Stimulated activated CD8-positive, alpha-beta memory T cell treated with anti-CD3 and anti-CD28 coated beads, Interleukin-15, amount 100 ng/mL, for 1 hour (primary cell): ENCODE measurements around the gene SLC34A1.

Experiments used
- DNase-seq: peaks from one replicate; pipeline ENCODE4 v3.0.0-alpha.2; 2020; ENCODE audit warnings: low read depth

SLC34A1 gene

DNA sequence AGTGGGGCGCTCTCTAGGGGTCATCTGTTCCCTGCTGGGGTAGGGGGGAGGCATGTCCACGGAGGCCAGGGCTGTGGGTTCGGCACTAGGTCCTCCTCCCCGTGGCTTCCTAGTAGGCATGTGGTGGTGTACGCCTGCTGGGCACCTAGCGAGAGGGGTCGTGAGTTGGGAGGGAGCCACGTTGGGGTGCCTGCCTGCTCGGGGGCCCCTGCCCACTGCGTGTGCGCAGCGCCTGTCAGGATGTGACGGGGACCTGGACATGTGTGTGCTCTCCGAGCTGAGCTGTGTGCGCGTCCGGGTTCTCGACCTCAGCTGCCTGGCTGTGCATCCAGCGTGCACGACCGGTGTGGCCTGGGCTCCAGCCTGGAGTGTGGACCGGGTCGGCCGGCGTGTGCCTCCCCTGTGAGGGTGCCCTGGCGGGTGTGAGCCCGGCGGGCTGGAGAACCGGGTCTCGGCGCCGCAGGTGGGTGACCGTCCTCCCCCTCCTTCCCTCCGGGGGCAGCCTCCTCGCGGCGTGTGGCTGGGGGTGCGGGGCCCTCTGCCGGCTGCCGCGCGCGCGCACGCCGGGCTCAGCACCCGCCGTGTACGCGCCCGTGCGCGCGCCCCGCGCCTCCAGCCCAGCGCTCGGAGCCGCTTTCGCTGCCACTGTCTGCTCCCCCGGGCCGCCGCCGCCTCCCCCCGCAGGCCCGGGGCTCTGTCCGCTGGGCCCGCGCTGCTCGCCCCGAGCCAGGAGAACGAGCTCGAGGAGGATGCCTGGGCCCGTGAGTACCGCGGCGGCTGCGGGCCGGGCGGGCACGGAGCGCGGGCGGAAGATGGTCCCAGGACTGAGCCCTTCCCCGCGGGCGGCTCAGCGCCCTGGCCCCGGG, 62.2 kb downstream of the SLC34A1 start, which contains the start of gene PRR7:
PRR7 (plus strand) TSS at position 615 of the 866 bp plus-strand sequence. CDS start 8,254 bp downstream, outside the sequence.
- DNase-seq, result peak; percentile 44

DNA sequence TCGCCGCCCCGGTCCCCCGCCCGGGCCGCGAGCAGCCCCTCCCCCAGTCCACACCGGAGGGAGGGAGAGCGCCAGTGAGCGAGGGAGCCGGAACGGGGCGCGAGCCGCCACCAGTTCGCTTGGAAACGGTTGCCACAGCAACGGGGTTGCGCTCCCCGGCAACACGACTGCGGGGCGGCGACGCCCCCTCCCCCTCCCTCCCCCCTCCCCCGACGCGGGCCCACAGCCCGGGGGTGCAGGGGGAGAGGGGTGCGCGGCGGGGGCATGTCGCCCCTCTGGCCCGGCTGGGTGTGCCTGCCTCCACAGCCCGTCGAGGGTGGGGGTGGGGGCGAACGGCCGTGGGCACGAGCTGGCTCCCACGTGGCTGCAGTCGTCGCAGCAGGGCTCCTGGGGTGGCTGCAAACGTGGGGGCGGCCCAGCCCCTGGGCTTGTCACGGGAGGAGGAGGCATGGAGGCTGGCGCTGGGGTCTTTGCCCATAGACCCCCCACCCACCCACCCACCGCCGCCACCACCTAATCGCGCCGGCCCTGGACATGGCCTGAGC, 62.9 kb downstream of the SLC34A1 start:
- DNase-seq, result peak; percentile 38

DNA sequence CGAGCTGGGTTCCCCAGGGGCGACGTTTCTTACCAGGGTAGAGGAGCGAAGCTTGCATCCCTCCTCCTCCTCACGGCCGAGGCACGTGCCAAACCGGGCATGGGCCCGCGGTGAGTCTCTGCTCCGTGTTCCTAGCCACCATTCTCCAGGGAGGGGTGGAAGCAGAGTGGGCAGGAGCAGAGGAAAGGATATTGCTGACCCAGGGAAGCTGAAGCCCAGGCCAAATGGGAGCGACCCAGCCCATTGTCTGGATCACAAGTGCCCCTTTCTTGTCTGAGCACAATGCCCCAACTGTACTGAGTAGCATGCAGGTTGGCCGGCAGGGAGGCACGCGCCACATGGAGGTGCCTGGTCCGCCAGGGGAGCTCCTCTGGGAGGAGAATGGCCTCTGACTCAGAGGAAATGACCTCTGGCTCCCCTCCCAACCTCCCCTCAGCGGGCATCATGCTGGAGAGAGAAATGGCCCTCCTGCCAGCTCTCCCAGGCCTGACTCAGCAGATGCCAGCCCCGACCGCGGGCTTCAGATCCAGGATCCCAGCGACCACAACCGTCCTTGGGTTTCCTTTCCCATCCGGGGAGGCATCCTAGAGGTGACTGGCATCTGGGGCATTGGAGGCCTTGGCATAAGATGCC, 63.5 kb downstream of the SLC34A1 start:
- no peak for DNase-seq
